Activated CD8-positive, alpha-beta memory T cell treated with anti-CD3 and anti-CD28 coated beads for 36 hours (primary cell): ENCODE data around the gene C11orf98. TPM values are rescaled to one million over a fixed set of nuclear protein-coding genes. Genes with fewer than 3 reads are reported as not detected.

ENCODE experiments used
- CTCF ChIA-PET: fragments of 350-600 bp; sonication (Branson Sonifier 250); formaldehyde crosslinking; loops from one replicate; lab custom pipeline; 2021; ENCODE audit warnings: antibody characterized with exemption; lab: Charles Lee
- POLR2A ChIA-PET: fragments of 350-600 bp; sonication (Branson Sonifier 250); formaldehyde crosslinking; loops from one replicate; lab custom pipeline; 2021; ENCODE audit warnings: antibody characterized with exemption; lab: Charles Lee
- total RNA-seq, 2 experiments: library from RNA; stranded (reverse); gene quantifications; one replicate each; pipeline ENCODE4 v1.2.3, GENCODE V29; 2021

The C11orf98 gene
- total RNA-seq, 2 experiments from 2014 or later, result 160 to 172 TPM

DNA sequence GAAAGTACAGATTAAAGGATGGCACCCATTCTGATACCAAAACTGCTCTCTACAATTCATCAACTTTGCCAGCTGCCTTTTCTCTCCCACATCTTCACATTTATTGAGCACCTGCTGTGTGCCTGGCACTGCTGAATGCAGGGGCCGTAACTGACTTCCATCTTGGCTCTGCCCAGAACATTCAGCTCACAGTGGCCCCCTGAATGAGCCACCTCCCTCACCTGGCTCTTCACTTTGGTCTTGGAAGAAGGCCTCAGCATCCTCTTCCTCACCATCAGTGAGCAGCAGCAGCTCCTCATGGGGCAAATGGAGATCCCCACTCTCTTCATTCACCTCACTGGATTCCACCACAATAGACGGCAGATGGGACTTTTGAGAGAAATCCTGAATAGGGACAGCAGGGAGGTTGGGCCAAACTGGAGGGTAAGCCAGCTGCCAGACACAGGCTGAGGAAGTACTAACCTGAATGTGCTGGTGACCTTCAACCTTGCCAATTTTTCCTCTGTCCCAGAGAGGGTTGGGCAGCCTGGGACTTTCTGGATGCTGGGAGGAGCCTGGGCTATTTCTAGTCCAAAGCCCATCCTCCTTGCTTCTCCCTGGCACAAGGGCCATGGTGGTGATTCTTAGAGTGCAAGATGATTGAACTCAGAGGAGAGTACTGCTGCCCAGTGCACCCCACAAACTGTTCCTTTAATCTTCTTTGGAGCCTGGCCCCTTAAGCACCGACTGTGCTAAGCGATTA is 4.6 kb upstream of the C11orf98 start:
- ChIA-PET POLR2A (interaction anchor here (1.0 to 1.2 kb wide), 2 partner anchors 17 to 34 kb away, joined by 3 to 4 read pairs; partner anchors contain the start of gene INTS5), CTCF (interaction anchor here (1.0 to 1.6 kb wide), 4 partner anchors 11 to 117 kb away, joined by 3 to 8 read pairs (median 4); partner anchors contain the start of gene INTS5)

DNA sequence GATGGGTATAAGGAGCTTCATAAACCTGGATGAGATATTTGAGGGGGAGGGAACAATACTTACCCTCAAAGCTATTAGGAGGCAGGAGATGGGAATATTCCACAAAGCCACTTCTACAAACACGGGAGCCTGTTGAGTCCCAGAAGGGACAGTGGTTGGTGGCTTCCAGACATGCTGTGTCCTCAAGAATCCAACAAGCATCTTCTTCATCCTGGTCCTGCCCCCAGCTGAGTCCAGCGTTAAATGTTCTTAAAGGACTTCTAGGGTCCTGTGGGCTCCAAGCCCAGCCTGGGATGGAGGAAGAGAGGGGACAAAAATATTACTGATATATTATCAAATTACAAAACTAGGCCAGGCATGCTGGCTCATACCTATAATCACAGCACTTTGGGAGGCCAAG is 2.5 kb upstream of the C11orf98 start:
- POLR2A ChIA-PET, result interaction anchor here (1.0 to 4.0 kb wide), 3 partner anchors 20 to 76 kb away, joined by 3 to 45 read pairs (median 5); partner anchors contain the start of genes GANAB, MTA2 and TUT1
- CTCF ChIA-PET, result interaction anchor here (0.5 to 1.6 kb wide), 4 partner anchors 56 to 243 kb away, joined by 3 to 4 read pairs (median 4); no protein-coding TSS in a partner anchor

DNA sequence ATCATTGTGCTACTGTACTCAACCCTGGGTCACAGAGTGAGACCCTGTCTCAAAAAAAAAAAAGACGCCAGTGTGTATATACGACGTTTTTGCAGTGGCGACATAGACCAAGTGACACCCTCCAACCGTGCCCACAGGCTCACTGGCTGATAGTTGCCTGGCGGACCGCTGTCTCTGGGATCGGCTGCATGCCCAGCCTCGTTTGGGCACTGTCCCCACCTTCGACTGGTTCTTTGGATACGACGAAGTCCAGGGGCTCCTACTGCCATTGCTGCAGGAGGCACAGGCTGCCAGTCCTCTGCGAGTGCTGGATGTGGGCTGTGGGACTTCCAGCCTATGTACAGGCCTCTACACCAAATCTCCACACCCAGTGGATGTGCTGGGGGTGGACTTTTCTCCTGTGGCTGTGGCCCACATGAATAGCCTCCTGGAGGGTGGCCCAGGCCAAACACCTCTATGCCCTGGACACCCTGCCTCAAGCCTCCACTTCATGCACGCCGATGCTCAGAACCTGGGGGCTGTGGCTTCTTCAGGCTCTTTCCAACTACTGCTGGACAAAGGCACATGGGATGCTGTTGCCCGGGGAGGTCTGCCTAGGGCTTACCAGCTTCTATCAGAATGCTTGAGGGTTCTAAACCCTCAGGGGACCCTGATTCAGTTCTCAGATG is 1.4 kb upstream of the C11orf98 start:
- ChIA-PET CTCF (interaction anchor here (1.0 to 2.0 kb wide), 5 partner anchors 12 to 75 kb away, joined by 3 to 10 read pairs (median 8); partner anchors contain the start of genes GANAB, INTS5, TUT1 and UBXN1), POLR2A (interaction anchor here (0.5 to 4.0 kb wide), 11 partner anchors 19 to 177 kb away, joined by 3 to 45 read pairs (median 7); partner anchors contain the start of genes B3GAT3, EEF1G, EML3 and GANAB)

DNA sequence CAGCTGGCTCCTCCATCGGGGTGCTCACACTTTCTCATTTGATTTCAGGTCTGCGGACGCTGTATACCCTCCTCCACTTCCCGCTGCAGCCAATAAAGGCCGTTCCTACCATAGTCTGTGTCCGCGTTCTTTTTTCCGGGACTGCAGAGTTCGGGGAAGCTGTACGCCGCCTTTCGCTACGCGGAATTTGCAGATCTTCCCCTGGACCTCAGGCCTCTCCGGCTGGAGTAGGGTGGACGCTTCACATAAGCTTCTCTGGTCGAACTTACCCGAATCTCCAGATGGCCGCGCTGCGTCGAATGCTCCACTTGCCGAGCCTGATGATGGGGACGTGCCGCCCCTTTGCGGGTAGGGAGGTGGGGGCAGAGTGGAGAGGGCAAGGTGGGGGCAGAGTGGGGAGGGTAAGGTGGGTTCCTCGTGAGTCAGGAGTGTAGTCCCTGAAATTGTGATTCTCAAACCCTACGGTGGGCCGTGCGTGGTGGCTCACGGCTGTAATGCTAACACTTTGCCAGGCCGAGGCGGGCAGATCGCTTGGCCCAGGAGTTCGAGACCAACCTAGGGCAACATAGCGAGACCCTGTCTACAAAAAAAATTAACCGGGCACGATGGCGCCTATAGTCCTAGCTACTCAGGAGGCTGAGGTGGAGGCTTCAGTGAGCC is 719 bp upstream of the C11orf98 start:
- POLR2A ChIA-PET, result interaction anchor here (0.7 to 4.0 kb wide), 29 partner anchors 8 to 190 kb away, joined by 3 to 45 read pairs (median 5); partner anchors contain the start of genes B3GAT3, EEF1G, EML3 and GANAB
- CTCF ChIA-PET, result interaction anchor here (0.6 to 2.0 kb wide), 12 partner anchors 8 to 241 kb away, joined by 3 to 10 read pairs (median 4); partner anchors contain the start of genes B3GAT3, GANAB, INTS5 and TUT1

DNA sequence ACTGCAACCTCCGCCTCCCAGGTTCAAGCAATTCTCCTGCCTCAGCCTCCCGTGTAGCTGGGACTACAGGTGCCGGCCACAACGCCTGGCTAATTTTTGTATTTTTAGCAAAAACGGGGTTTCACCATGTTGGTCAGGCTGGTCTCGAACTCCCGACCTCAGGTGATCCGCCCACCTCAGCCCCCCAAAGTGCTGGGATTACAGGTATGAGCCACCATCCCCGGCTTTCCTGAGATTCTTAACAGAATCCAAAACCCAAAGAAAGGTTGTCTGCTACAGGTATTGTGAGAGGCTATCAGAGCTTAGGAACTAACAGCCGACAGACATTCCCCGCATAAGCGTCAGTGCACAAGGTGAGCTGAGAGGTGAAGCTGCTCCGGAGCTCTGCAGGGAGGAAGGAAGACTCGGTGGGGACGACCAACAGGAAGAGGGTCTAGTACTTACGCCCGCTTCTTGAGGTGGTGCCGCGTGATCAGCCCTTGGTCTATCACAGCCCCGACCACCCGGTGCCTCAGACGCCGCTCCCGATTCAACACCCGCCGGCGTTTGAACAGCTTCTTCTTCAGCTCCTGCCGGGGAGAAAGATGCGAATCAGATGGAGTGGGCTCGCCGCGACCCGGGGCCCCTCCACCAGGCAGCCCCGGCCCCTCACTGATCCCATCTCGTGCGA is 470 bp downstream of the C11orf98 start:
- POLR2A ChIA-PET, result interaction anchor here (0.5 to 4.0 kb wide), 34 partner anchors 9 to 997 kb away, joined by 3 to 45 read pairs (median 5); partner anchors contain the start of genes B3GAT3, EEF1G, EML3 and GANAB
- CTCF ChIA-PET, result interaction anchor here (0.6 to 2.0 kb wide), 14 partner anchors 9 to 240 kb away, joined by 3 to 10 read pairs (median 4); partner anchors contain the start of genes B3GAT3, GANAB, INTS5 and TUT1

DNA sequence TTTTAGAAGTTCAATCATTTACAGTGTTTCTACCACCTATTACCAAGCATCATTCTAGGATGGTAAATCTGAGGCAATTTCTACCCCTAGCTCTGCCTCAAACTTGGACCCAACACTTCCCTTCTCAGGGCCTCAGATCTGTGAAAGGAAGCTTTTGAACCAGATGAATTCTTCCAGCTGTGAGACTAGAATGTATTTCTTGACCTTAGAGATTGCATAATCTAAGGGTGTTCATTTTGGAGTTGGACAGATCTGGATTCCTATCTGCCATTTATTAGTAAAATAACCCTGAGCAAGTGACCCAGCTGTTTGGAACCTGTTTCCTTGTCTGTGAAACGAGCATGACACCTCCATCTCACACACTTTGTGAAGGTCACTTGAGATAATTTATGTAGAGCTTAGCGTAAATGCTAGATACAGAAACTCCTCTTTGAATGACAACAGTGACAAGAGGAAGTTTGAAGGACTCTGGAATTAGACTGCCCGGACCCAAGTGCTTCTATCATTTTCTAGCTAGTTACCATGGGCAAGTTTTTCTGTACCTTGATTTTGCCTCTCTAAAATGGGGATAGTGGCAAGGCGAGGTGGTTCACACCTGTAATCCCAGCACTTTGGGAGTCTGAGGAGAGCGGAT is 8.1 kb downstream of the C11orf98 start:
- CTCF ChIA-PET, result interaction anchor here (0.9 to 1.2 kb wide), 2 partner anchors 9 to 12 kb away, joined by 3 read pairs; no protein-coding TSS in a partner anchor
- POLR2A ChIA-PET, result interaction anchor here (0.5 to 2.4 kb wide), 2 partner anchors 8 to 11 kb away, joined by 3 to 12 read pairs; partner anchors contain the start of genes C11orf98 and CSKMT

DNA sequence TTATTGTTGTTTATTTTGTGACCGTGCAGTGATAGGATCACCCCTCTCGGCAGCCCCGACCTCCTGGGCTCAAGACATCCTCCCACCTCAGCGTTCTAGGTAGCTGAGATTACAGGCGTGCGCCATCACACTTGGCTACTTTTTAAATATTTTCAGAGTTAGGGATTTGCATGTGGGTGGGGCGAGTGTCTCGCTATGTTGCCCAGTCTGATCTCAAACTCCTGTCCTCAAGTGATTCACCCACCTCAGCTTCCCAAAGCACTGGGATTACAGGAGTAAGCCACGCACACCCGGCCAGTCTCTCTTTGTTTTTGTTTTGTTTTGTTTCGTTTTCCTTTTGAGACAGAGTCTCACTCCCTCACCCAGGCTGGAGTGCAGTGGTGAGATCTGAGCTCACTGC is 10.7 kb downstream of the C11orf98 start:
- CTCF ChIA-PET, result interaction anchor here (0.6 to 0.9 kb wide), 2 partner anchors 19 to 43 kb away, joined by 3 to 4 read pairs; no protein-coding TSS in a partner anchor
- POLR2A ChIA-PET, result interaction anchor here (0.6 to 1.3 kb wide), 3 partner anchors 13 to 686 kb away, joined by 3 to 5 read pairs (median 4); no protein-coding TSS in a partner anchor

DNA sequence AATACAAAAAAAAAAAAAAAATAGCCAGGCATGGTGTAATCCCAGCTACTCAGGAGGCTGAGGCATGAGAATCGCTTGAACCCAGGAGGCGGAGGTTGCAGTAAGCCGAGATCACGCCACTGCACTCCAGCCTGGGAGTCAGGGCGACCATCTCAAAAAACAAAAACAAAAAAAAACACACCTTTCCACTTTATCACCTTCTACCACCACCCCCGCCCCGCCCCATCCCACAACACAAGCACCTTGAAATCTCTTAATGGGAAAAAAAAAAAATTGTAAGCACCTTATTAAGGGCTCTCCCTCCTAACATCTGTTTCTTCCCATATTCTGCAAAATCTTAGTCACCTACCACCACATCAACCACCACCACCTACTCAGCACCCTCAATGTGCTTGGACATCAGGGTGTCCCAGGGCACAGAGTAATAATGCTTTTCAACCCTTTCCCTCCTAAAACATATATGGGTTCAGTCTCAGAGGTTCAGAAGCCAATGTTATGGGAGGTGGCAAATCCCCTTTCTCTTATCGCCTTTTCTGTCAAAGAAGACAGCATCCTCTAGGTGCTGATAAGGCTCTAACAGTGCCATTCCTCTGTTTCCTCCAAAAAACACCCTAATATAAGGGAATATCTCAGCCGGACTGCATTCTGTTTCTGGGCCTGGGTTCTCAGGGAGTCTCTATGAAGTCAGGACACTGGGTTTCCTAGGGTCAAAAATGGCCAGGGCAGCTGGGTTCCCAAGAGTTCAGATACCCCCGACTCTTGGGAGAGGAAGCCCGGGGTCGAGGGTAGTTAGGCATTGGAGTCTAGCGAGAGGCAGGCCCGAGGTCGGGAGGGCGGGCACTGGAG is 12.6 kb downstream of the C11orf98 start:
- POLR2A ChIA-PET, result interaction anchor here (1.0 to 1.4 kb wide), 7 partner anchors 10 to 225 kb away, joined by 4 to 19 read pairs (median 5); partner anchors contain the start of genes B3GAT3, C11orf98, CSKMT and LBHD1
- CTCF ChIA-PET, result interaction anchor here (0.8 to 1.0 kb wide), 5 partner anchors 11 to 60 kb away, joined by 3 to 8 read pairs (median 3); partner anchors contain the start of genes B3GAT3, C11orf98 and CSKMT

DNA sequence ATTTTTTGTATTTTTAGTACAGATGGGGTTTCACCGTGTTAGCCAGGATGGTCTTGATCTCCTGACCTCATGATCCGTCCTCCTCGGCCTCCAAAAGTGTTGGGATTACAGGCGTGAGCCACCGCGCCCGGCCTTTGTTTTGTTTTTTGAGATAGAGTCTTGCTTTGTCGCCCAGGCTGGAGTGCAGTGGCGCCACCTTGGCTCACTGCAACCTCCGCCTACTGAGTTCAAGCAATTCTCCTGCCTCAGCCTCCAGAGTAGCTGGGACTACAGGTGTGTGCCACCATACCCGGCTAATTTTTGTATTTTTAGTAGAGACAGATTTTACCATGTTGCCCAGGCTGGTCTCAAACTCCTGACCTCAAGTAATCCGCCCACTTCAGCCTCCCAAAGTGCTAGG is 14.7 kb downstream of the C11orf98 start:
- ChIA-PET CTCF (interaction anchor here (0.6 to 1.6 kb wide), 3 partner anchors 15 to 57 kb away, joined by 3 to 5 read pairs (median 3); partner anchors contain the start of genes C11orf98, CSKMT, LBHD1 and UQCC3), POLR2A (interaction anchor here (5.1 kb wide), 1 partner anchor 16 kb away, joined by 45 read pairs; the partner anchor contains the start of genes C11orf98 and CSKMT)

DNA sequence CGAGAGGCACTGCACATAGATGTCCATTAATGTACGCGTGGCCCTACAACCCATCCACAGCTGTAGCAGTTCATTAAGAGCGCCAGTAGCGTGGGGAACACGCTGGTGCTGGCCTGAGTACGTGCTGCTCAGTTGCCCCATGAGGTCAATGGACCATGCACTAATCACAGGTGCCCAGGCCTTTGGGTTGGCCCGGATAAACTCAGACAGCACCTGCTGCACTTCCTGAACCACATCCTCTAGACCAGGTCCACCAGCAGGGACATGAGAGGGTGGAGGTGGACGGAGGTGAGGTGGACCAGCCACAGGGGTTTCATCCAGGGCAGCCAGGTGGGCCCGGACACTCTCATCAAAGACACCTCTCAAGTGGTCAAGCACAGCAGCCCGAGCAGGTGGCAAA is 15.5 kb downstream of the C11orf98 start:
- CTCF ChIA-PET, result interaction anchor here (1.3 to 2.1 kb wide), 3 partner anchors 38 to 58 kb away, joined by 4 to 6 read pairs (median 5); partner anchors contain the start of gene TUT1
- POLR2A ChIA-PET, result interaction anchor here (5.1 kb wide), 1 partner anchor 17 kb away, joined by 45 read pairs; the partner anchor contains the start of genes C11orf98 and CSKMT

DNA sequence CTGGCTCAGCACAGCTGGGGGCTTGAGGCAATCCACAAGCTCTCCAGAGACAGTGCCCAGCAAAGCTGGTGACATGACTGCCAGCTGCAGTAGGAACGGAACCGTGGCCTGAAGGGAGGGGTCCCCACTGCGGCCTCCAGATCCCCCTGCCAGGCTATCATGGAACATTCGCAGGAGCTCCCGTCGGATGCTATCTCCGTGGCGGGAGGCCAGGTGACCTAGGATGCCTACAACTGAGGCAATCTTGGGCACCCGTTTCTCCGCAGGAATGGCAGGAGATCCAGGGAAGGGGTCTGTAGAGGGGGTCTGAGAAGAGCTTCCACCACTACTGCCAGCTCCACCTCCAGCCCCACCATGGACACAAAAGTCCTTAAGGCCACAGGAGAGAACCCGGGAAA is 16.0 kb downstream of the C11orf98 start:
- POLR2A ChIA-PET, result interaction anchor here (0.6 to 5.1 kb wide), 2 partner anchors 17 to 53 kb away, joined by 3 to 45 read pairs; partner anchors contain the start of genes C11orf98 and CSKMT
- CTCF ChIA-PET, result interaction anchor here (1.3 to 2.1 kb wide), 3 partner anchors 37 to 57 kb away, joined by 4 to 6 read pairs (median 5); partner anchors contain the start of gene TUT1

DNA sequence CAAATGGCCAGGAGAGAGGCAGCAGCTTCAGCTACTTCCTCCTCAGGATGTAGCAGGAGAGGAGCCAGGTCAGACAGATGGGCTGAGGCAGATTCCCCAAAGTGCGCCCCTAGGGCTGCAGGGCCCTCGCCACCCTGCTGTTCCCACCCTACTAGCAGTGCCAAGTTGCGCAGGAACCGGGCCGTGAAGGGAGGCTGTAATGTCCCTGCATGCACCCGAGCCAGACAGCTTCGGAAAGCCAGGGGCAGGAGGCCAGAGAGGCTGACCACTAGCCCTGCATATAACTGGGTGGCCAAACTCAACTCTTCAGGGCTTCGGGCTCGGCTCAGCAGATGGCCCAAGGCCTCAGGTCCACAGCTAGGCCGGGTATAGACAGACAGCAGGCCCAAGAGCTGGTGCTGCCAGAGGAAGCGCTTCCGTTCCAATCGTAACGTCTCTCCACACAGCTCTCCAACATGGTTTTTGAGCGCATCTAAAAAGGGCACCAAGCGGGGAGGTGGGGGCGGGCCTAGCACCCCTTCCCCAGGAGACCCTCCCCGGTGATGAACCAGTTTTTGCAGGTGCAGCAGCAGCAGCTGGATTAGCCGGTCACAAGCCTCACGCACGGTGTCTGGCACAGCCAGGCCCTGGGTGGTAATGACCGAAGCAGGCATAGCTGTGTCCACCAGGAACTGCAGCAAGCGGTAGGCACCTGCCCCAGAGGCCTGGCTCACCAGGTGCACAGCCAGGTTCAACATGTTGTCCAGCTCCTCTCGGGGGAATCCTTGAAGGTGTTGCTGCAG is 16.6 kb downstream of the C11orf98 start:
- ChIA-PET POLR2A (interaction anchor here (0.6 to 5.1 kb wide), 2 partner anchors 18 to 54 kb away, joined by 3 to 45 read pairs; partner anchors contain the start of genes C11orf98 and CSKMT), CTCF (interaction anchor here (0.9 to 2.1 kb wide), 4 partner anchors 9 to 57 kb away, joined by 3 to 6 read pairs (median 4); partner anchors contain the start of gene TUT1)

DNA sequence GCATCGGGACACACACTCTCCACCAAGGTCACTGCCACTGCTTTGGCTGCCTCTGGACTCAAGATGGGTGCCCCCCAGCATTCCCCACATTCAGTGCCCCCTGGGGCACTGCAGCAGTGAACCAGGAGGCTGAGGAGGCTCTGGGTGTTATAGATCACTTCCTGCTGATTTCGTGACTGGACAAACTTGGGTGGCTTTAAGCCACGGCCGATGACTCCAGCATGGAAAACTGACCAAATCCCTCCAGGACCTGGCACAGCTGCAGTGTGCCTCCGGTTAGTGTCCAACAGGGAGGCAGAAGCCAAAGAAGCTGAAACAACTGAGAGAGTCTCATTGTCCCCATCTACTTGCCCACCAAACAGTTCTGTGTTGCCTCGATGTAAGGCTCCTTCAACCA is 17.4 kb downstream of the C11orf98 start:
- CTCF ChIA-PET, result interaction anchor here (0.9 to 2.1 kb wide), 2 partner anchors 10 to 36 kb away, joined by 3 to 6 read pairs; no protein-coding TSS in a partner anchor
- POLR2A ChIA-PET, result interaction anchor here (5.1 kb wide), 1 partner anchor 18 kb away, joined by 45 read pairs; the partner anchor contains the start of genes C11orf98 and CSKMT
